AG09309 (cell line): ENCODE results near the gene SHMT1.
A peak's percentile ranks its signal among the peaks of the same experiment; 100 is the strongest.

Source experiments
- DNase-seq: peaks from one replicate; pipeline ENCODE4 v3.0.0-alpha.2; 2010; ENCODE audit warnings: low read depth
- H3K4me3 ChIP-seq: 2 replicates; pipeline ENCODE4 v1.5.1; 2011; ENCODE audit warnings: mild to moderate bottlenecking, low read depth, low read length, moderate library complexity; ENCODE audit not compliant: control insufficient read depth
- CTCF ChIP-seq: IDR thresholded peaks from 2 replicates; pipeline ENCODE4 v1.5.1; 2011; ENCODE audit warnings: mild to moderate bottlenecking, low read depth, low read length, inconsistent platforms; ENCODE audit not compliant: insufficient read depth, control insufficient read depth; ENCODE audit errors: missing control alignments

Gene SHMT1

GRCh38 chr17:18364166-18364565 lies 816 bp upstream of the SHMT1 start:
- DNase-seq, result no peak
- H3K4me3 ChIP-seq, result no peak overlapping the region
- no peak for TF ChIP-seq CTCF

GRCh38 chr17:18362698-18363100 lies 651 bp downstream of the SHMT1 start:
- no peak for DNase-seq
- H3K4me3 ChIP-seq, result peak overlapping the region; percentile 67
- no peak for TF ChIP-seq CTCF

GRCh38 chr17:18361837-18362697 lies 1.3 kb downstream of the SHMT1 start:
- no peak for TF ChIP-seq CTCF
- H3K4me3 ChIP-seq, result no peak overlapping the region
- DNase-seq, result no peak

GRCh38 chr17:18360518-18360917 lies 2.8 kb downstream of the SHMT1 start:
- H3K4me3 ChIP-seq, result no peak overlapping the region
- DNase-seq, result no peak
- no peak for TF ChIP-seq CTCF

GRCh38 chr17:18356624-18357023 lies 6.7 kb downstream of the SHMT1 start:
- TF ChIP-seq CTCF, result no peak
- no peak overlapping the region for H3K4me3 ChIP-seq
- DNase-seq, result peak; percentile 24

- TF ChIP-seq CTCF, result no peak
- DNase-seq, result no peak
- no peak overlapping the region for H3K4me3 ChIP-seq
These were observed 9.8 kb downstream of the SHMT1 start for GRCh38 chr17:18353541-18353940.
